Activated gamma-delta T cell treated with anti-CD3 and anti-CD28 coated beads, Interleukin-2, amount 50 U/mL, for 16 hours (primary cell): ENCODE results near the gene FBXW2.

Experiments used
- DNase-seq: peaks from one replicate; pipeline ENCODE4 v3.0.0-alpha.2; 2020; ENCODE audit warnings: low read depth

The FBXW2 gene

DNA sequence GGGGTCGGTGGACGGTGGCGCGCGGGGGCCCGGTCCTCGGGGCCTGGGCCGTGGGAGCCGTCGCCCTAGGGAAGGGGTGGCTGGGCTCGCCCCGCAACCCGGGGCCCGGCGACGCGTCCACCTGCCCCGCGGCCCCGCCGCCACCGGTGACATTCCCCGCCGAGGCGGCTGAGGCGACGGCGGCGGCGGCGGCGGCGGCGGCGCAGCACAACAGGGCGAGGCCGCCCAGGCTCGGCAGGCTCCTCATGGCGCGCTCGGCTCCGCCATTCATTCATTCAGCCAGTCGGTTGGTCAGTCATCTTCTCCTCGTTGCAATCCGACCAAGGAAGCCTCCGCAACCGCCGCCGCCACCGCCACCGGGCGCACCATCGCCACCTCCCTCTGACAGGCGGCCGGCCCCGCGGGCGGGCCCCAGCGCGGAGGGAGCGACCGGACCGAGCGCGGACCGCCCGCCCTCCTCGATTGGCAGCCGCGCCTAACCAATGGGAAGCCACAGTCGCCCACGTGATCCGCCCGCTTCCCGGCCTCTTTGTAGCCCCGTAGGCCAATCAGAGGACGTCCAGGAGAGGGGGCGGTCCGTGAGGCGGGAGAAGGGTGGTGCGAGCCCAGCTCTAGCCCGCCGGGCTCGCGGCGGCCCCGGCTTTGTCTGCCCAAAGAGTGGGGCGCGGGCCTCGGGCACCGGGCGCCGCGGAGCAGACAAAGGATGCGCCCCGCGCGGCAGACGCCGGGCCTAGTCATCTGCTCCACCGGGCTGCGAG, 78.9 kb downstream of the FBXW2 start, which contains the start of gene MEGF9:
MEGF9 (minus strand) TSS at position 383 of the 758 bp plus-strand sequence; CDS start at position 271, 112 bp downstream.
- peak; percentile 96 for DNase-seq

DNA sequence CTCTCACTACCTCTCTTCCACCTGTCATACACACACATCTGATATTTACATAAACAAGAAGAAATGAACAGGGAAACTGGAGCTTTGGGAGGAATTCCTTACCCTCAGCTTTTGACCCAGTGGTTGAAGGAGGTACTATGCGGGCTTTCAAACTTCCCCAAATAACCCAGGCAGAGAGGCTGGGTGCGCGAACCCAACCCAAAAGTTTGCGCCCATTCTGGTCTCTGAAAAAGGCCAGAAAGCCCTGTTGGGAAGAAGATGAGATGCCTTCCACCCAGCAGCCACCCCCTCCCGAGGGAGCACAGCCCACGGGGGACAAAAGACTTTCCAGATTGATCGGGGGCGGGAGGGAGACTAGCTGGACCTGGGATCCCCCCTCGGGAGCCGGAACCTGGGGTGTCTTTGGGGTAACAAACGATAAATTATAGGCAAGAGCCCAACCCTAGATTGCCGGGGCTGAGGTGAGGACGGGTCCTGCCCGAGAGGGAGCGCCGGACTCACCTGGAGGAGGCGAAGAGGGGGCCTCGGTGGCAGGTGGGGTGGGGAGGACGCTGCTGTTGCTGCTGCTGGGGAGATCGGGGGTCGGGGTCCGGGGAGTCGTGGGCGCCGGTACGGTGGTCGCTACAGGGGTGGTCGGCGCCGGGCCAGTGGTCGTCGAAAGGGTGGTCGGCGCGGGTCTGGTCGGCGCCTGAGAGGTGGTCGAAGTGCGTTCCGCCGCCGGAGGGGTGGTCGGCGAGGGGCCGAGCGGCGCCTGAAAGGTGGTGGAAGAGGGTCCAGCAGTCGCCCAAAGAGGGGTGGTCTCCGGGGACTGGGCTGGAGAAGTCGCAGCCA, 79.7 kb downstream of the FBXW2 start:
- DNase-seq, result no peak

DNA sequence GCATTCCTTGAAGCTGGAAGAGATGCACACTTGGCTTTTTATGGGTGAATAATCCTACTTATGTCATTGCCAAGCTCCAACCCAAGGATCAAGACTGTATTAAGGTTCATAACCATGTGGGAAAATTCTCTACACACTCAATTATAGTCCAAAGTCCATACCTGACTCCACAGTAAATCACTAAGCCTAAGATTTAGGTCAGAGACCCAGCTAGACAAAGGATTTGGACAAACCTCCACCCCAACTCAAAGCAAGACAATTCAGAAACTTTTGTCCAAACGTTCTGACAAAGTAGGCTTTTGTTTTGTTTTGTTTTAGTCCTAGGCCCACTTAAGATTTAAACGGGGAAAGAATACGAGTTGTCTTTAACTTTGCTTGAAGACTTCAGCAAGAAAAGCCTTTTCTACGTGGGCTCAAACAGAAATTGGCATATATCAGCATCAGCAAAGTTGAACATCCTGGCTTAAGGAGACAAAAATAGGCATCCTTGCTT, 80.6 kb downstream of the FBXW2 start:
- no peak for DNase-seq

DNA sequence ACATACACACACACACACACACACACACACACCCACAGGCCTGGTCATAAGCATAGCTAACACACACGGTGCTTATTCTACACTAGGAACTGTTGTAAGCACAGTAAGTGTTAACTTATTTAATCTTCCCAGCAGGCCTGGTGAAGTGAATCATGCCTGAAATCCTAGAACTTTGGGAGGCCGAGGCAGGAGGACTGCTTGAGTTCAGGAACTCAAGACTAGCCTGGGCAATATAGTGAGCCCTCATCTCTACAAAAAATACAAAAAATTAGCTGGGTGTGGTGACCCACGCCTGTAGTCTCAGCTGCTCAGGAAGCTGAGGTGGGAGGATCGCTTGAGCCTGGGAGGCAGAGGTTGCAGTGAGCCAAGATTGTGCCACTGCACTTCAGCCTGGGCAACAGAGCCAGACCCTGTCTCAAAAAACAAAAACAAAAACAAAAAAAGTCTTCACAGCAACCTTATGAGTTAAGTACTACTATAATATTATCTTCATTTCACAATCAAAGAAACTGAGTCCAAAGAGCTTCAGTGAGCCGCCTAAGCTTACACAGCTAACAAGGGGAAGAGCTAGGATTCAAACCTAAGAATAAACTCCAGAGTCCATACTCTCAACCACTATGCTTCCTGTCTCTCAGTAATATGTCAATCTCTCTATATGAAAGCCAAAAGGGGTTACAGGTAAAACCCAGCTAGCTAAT, 81.2 kb downstream of the FBXW2 start:
- DNase-seq, result no peak

DNA sequence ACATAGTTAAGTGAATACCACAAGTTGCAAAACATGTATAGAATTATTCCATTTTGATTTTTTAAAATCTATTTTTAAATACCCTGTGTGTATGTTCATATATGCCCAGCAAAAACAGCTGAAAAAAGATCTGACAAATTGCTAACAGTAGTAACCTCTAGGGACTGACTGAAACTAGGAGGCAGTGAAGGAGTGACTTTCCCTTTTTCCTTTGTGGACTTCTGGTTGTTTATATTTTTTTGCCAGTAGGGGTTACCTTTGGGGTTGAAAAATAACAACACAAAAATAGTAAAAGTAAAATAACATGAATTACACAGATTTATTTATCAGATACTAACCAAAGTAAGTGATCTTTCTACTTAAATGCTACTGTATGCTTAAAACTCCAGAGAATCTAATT, 81.9 kb downstream of the FBXW2 start:
- no peak for DNase-seq

DNA sequence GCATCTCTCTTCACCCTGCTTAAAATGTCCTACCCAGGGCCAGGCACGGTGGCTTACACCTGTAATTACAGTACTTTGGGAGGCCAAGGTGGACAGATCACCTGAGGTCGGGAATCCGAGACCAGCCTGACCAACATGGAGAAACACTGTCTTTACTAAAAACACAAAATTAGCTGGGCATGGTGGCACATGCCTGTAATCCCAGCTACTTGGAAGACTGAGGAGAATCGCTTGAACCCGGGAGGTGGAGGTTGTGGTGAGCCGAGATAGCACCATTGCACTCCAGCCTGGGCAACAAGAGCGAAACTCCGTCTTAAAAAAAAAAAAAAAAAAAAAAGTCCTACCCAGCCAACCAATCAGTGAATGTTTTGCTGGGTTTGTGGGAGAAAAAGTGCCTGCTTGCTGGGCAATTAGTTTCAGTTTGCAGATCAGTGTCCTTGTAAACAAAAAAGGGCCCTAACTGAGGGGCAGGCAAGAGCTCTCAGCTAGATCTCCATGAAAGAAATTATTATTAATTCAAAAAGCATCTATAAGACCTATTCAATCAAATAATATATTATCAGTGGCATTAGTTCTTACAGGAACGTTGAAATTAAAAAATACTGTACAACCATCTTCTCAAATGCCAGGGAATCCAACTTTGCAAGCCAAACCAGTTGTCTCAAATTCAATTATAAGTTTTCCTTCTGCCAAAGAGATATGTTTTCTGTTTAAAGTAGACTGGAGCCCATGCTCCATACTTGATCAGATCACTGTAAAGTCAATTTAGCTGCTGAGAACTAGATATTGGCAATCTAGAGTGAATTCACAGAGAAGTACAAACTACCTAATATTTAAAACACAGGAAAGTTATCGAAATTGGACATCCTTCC, 82.9 kb downstream of the FBXW2 start:
- DNase-seq, result no peak

DNA sequence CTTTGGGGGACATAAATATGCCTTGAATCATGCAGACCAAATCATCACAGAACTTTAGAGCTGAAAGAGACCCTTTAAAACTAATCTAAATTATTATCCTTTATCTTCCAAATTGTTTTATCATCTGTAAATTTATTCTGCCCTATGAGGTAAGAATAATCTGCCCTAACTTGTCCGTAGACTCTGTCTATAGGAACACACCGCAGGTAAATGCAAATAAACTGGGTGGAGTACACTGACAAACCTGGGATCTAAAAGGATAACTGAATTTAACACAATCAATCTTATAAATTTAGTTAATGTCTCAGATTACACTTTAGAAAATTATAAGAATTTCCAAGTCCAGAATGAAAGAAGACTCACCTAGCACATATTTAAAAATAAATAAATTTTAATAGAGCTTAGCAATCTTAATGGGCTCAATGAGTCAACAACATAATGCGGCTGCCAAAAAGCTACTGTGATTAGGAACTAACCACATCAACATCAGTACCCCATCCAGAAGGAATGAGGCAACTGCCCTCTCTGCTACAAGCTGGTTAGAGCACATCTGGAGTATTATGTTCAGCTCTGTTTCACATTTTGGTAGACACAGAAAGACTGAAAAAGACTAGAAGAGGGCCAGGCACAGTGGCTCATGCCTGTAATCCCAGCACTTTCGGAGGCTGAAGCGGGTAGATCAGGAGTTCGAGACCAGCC, 84.5 kb downstream of the FBXW2 start:
- DNase-seq, result no peak

DNA sequence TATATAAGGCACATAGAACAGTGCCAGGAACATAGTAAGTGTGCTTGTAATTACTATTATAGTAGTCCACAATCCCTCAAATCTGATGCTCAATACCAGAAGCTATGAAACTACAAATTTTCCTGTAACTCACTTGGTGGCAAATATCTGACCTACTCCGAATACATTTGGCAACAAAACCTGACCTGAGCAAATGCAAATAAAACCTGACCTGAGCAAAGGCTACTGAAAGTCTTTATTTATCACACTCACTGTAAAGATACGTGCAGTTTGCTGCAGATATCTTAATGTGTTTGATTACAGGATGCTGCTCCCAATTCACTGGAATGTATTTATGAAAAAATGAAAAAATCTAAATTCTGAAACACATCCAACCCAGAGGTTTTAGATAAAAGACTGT, 86.0 kb downstream of the FBXW2 start:
- no peak for DNase-seq
